GM18499 (cell line): ENCODE measurements around the gene FHAD1.

Experiments
- ATAC-seq: cut with Tn5 transposase; IDR thresholded peaks from one replicate; pipeline ENCODE4 v1.9.1; 2021; ENCODE audit warnings: moderate number of reproducible peaks; ENCODE audit not compliant: insufficient read depth, unreplicated experiment

Gene FHAD1

GRCh38 chr1:15342408-15342967 is 95.5 kb downstream of the FHAD1 start:
- ATAC-seq = no peak

DNA sequence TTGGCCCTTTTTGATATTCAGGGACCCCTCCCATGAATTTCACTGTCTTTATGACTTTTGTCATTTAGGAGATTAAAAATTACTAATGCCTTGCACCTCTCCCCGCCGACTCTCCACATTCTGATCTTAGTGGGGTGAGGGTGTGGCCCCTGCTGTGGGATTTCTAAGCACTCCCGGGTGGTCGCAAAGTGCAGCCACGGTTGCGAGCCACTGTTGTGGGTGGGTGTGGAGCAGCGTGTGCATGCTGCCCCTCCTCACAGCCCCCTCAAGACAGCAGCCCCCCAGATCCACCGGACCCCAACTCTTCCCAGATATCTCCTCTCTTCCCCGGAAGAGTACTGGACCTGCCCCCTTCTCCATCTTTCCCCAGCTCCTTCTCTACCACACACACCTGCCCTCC is 96.1 kb downstream of the FHAD1 start:
- ATAC-seq = no peak

- no peak for ATAC-seq
These were observed 96.7 kb downstream of the FHAD1 start for GRCh38 chr1:15343729-15344128.

GRCh38 chr1:15344380-15344779 is 97.4 kb downstream of the FHAD1 start:
- no peak for ATAC-seq

- ATAC-seq = no peak
These were observed 98.0 kb downstream of the FHAD1 start for GRCh38 chr1:15344800-15345704.

DNA sequence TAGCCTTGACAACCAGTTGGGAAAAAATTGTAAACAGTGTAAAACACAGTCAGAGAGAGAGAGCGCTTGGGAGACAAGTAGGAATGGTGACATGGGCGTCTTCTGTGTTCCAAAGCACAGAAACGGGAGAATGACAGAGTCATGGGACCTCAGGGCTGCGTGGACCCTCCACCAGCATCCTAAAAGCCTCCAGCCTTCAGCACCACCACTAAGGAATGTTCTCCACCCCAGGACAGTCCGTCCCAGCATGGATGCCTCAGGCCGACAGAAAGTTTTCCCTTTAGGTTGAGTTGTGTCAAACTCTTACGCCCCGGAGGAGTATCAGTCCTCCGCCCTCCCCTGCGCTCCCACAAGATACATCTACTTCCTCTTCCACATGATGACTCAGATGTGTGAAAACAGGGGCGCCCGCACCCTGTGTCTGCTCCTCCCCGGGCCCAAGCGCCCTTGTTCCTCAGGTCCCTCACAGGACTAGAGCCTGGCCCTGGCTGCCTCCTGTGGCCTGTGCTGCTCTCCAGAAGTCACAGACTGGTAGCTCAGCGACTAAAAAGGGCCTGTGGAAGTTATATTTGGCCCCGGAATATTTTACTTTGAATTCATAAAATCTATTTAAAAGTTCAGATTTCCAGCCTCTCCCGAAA is 98.8 kb downstream of the FHAD1 start:
- no peak for ATAC-seq

DNA sequence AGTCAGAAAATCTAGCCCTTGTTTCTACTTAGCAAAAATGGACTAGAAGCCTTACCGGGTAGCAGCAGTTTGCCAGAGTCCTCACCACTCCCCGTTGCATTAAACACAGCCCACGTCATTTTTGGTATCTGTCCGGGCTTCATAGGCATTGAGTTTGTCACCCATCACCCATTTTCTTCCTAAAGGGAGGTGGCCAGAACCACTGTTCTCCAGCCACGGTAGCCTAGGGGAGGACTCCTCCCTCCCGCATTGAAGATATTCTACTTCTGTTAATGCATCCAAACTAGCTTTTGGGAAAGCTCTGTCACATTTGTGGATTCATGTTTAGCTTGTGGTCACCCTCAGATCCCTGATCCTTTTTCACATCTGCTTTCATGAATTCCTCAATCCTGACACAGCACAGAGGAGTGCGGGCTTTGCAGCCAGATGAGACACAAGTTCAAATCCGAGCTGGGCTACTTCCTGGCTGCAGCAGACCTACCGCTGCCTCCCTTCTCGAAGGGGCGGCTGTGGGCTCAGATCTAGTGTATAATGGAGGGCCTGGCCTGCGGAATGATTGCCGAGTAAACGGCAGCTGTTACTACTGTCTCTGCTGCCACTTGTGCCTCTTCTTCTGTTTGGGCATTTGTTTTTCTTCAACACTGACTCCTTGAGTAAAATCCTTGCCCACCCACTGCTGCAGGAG is 99.5 kb downstream of the FHAD1 start:
- no peak for ATAC-seq

DNA sequence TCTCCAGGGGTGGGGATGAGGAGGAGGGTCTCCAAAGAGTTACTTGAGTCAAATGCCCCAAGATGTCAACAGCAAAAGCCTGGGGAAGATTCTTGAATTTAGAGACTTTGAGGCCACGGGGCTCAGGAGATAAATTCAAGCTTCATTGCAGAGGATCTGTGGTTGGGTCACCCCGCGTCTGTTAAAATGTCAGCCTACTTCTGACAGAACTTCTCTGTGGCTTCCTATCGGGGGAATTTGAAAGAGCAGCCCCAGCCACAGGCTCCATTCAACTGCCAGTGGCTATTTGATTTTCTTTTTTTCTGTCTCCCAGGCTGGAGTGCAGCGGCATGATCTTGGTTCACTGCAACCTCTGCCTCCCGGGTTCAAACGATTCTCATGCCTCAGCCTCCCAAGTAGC is 100.2 kb downstream of the FHAD1 start:
- no peak for ATAC-seq

DNA sequence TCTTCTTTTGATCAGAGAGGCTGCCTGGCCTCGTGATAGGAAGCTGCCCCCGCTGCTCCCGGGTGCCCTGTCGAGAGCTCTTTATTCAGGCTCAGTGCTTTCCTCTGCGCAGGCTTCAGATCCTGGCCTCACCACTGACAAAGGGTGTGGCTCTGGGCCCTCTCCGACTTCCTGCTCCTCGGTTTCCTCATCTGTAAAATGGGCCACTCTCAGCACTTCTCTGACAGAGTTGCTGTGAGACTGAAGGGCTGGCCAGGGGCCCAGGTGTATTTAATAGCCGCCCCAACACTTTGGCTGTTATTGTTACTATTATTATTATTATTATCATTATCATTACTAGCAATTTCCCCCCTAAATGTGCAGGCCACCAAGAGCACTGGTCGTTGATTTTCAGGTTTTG is 101.6 kb downstream of the FHAD1 start:
- ATAC-seq = no peak

DNA sequence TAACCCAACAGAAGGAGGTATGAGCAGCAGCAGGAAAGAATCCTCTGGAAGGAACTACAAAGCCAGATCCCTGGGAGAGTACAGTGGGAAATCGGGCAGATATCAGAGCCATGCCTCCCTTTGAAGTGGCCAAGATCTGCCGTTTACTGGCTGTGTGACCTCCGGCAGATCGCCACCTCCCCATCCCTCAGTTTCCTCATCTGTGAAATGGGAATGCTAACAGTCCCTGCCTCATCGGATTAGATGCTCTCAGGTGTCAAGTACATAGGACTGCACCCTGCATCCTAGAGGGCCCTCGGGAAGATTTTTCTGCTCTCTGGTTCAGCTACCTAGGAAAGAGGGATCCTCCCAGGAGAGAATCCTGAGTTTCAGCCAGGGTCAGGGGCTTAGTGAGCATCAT is 102.1 kb downstream of the FHAD1 start:
- ATAC-seq = no peak

GRCh38 chr1:15350151-15350550 is 103.1 kb downstream of the FHAD1 start:
- ATAC-seq = no peak

DNA sequence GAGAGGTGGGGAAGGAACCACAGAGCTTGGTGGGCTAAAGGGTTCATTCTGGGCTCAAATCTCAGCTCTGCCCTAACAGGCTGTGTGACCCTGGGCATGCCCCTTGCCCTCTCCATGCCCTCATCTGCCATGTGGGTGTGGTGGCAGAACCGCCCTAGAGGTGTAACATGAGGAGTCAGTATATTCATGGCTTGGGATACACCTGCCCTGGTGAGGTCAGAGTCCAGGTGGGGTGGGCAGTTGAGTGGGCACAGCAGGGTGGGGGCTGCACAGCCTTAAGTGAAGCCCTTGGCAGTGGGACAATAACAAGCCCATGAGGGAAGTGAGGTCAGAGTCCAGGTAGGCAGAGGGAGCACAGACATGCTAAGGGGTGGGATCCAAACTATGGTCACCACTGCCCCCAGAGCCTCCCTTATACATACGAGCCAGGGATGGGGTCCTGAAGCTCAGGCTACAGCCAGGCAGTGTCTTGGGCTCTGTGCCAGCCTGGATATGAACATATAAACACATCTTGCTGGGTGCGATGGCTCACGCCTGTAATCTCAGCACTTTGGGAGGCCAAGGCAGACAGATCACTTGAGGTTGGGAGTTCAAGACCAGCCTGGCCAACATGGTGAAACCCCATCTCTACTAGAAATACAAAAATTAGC is 103.7 kb downstream of the FHAD1 start:
- no peak for ATAC-seq

GRCh38 chr1:15351310-15351709 is 104.3 kb downstream of the FHAD1 start:
- ATAC-seq = no peak

- no peak for ATAC-seq
These were observed 105.3 kb downstream of the FHAD1 start for GRCh38 chr1:15352128-15352957.

DNA sequence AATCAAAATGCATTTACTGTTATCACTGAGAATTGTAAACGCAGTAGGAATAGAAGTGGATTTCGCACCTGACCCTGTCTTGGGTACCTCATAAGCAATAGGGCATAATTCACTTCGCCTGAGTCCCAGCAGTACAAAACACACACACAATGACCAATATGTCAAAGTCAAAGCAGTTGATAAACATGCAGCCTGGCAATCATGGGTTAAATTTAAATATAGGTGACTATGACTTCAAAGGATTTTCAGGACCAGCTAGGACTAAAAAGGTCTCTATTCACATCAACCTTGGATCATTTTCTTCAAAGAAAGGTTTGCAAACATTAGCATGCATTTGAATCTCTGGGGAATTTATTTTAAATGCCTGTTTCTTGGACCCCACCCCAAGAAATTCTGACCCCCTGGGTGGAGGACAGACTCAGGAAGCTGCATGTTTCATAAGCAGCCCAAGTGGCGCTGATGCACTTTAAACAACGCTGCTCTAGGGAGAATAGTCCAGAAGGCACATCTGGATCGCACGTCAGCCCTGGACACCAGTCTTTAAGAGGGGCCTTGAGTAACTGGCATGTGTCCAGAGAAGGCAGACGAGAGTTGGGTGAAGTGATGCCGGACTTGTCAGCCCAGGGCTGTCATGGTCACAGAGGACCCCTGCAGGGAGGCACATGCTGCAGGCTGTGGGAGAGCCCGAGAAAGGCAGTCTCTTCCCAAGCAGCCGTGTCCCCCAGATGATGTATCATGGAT is 107.0 kb downstream of the FHAD1 start:
- ATAC-seq = no peak

DNA sequence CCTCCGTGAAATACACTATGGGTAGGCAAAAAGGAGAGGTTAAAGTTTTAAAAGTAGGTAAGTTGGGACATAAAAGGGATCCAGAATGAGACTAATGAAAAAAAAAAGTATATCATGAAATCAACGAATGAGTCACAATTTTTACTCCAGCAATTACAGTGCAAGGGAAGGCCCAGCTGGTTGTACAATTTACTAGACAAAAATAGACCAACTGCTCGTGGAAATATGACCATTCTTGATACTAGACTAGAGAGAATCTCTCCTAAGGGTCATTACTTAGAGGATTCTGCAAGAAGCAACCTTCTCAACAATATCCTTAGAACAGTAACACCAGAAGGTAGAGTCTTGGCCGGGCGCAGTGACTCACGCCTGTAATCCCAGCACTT is 107.5 kb downstream of the FHAD1 start:
- no peak for ATAC-seq

DNA sequence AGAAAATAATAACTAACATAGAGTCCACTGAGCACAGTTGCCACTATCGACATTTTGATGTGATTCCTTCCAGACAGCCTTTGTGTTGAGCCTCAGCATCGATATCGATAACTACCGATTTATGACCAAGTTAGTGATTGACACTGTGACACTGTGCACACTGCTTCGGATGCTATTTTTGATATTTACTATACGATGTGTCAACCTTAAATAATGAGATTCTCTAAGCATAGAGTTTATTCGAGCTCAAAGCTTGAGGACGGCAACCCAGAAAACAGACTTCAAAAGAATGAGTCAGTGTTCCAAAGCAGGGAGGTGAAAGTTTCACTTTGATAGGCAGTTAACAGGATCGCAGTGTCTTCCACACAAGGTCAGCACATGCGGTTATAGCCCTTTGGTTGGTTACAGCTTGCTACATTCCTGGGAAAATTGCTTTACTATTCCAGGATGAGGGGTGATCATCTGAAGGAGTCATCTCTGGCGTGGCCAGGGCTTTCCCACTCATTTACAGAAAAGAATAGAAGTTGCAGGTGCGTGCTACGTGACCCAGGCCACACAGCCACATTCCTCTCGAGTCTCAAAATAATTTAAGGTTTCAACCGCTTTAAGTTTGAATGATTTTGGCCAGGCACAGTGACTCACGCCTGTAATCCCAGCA is 109.1 kb downstream of the FHAD1 start:
- ATAC-seq = no peak

DNA sequence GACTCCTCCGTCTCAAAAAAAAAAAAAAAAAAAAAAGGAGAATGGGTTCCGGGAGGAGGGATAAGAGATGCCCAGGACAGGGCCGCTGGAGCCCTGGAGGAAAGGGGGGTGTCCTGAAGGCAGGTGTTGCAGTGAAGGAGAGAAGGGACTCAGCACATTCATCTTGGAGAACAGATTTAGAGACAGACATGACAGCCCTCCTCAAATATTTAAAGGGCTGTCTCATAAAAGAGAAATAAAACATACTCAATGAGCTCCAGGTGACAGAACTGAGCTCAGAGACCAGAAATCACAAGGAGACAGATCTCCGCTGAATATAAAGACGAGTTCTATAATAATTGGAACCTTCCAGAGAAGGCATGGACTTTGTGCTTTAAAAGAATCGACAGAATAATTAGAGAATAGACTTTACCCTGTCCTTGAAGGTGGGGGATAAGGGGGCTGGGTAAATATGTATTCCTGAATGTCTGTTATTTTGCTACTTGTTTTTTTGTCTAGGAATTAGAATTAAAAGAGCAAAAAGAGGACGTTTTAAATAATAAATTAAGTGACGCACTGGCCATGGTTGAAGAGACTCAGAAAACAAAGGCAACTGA is 110.7 kb downstream of the FHAD1 start:
- ATAC-seq = no peak
